Hepatic stellate cell (primary cell): ENCODE results near the gene USP19.

Source experiments
- DNase-seq: peaks from one replicate; pipeline ENCODE4 v3.0.0; 2011; ENCODE audit warnings: low spot score

Gene USP19

GRCh38 chr3:49120438-49121131 lies at the start of gene USP19:
TSS of gene USP19 (minus strand) at chr3:49120823. CDS start at chr3:49119145, 1,678 bp downstream.
- DNase-seq, result peak; percentile 98

GRCh38 chr3:49166752-49167556 lies 46.3 kb upstream of the USP19 start:
- no peak for DNase-seq

GRCh38 chr3:49165771-49166751 lies 45.4 kb upstream of the USP19 start, which contains the start of gene CCDC71:
TSS of gene CCDC71 (minus strand) at chr3:49166331. CDS start at chr3:49164208, 2,123 bp downstream.
- DNase-seq, result peak; percentile 84

GRCh38 chr3:49164983-49165720 lies 44.5 kb upstream of the USP19 start:
- peak; percentile 38 for DNase-seq

- no peak for DNase-seq
Observed at GRCh38 chr3:49163609-49164008, 43.0 kb upstream of the USP19 start.

GRCh38 chr3:49162751-49163419 lies 42.3 kb upstream of the USP19 start:
- DNase-seq, result no peak

GRCh38 chr3:49161808-49162530 lies 41.3 kb upstream of the USP19 start:
- no peak for DNase-seq

- no peak for DNase-seq
Observed at GRCh38 chr3:49161197-49161596, 40.6 kb upstream of the USP19 start.

GRCh38 chr3:49158792-49159191 lies 38.2 kb upstream of the USP19 start:
- DNase-seq, result no peak

- no peak for DNase-seq
Observed at GRCh38 chr3:49158103-49158709, 37.6 kb upstream of the USP19 start.

- DNase-seq, result no peak
Observed at GRCh38 chr3:49157289-49157688, 36.7 kb upstream of the USP19 start.

GRCh38 chr3:49153349-49153912 lies 32.8 kb upstream of the USP19 start:
- no peak for DNase-seq

- no peak for DNase-seq
Observed at GRCh38 chr3:49151610-49152009, 31.0 kb upstream of the USP19 start.

- no peak for DNase-seq
Observed at GRCh38 chr3:49148159-49148558, 27.5 kb upstream of the USP19 start.

GRCh38 chr3:49140080-49140479 lies 19.5 kb upstream of the USP19 start:
- no peak for DNase-seq

- no peak for DNase-seq
Observed at GRCh38 chr3:49135499-49135898, 14.9 kb upstream of the USP19 start.

GRCh38 chr3:49134471-49135265 lies 14.0 kb upstream of the USP19 start:
- DNase-seq, result no peak

- DNase-seq, result peak; percentile 96
Observed at GRCh38 chr3:49133226-49133951, 12.8 kb upstream of the USP19 start.
